Heart left ventricle (tissue), 13 donors: ENCODE data around the gene ZMIZ1.

ENCODE experiments used
- POLR2A ChIP-seq, 2 donors: fragments of 450-650 bp; IDR thresholded peaks; one replicate each; pipeline ENCODE4 v1.6.1; 2017; ENCODE audit warnings: antibody characterized with exemption in 2 of 2, mild to moderate bottlenecking in 2 of 2, moderate library complexity in 2 of 2
- TF ChIP-seq, protein P1 (sequence below), 12 donors: fragments of 200-600 bp; sonication (generic) in 4 of 12; IDR thresholded peaks; one replicate each; pipeline versions ENCODE4 v1.5.0 to v1.8.0; 2018 to 2022; ENCODE audit warnings: antibody characterized with exemption in 12 of 12, mild to moderate bottlenecking in 5 of 12
- donor health status: ischemic (EF 13 %, LVEDD 7.1; RV severe dilation, severe dysfunction).
- donor health status: DM: no; HTN: yes; CAD: no.
- donor health status: DM: no; HTN: no; CAD: no.
- donor health status: ischemic (EF 25% LVEDD 6.9; RV normal size, moderate dysfunction).
- donor health status: ischemic (EF 25% LVEDD 5.7; RV mildly dilated, moderate dysfunction).
- donor health status: ischemic (EF 35%, LVEDD 5.7; RV mildly dilated, moderate dysfunction).
- donor health status: nonischemic (EF 11% LVEDD 7.7; RV severe dilation, severe dysfunction).
- donor health status: DM: yes; HTN: yes; CAD: no.
- donor health status: PGD.
- donor health status: ischemic (EF 29% LVEDD 5.4; RV normal size, mild dysfunction).
- donor health status: nonischemic (EF 23%, LVEDD 6.1; RV moderate dilation, normal function).

DNA sequence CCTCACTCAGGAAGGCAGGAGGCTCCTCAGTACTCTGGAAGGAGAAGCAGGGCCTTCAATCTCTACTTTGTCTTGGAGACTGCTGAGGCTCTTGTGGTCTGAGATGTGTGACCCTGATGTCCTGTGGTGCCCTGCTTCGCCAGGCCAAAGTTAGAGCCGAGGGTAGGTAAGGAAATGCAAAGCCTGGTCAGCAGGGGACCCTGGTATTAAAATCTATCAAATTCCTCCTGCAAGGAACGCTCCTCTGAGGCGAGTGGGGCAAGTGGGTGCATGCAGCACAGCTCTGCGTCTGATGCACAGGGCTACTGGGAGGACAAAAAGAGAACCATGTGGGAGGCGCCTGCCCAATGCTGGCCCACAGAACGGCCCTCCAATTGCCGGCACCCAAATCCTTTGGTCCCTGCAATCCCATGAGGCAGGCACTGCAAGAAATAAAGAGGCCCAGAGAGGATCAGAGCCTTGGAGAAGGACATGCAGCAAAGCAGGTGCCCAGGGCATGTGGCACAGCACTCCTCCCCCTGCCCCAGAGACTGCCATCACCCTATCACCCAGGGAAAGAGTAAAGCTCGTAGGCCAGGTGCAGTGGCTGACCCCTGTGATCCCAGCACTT lies 23.1 kb upstream of the ZMIZ1 start:
- TF ChIP-seq, protein P1, sequence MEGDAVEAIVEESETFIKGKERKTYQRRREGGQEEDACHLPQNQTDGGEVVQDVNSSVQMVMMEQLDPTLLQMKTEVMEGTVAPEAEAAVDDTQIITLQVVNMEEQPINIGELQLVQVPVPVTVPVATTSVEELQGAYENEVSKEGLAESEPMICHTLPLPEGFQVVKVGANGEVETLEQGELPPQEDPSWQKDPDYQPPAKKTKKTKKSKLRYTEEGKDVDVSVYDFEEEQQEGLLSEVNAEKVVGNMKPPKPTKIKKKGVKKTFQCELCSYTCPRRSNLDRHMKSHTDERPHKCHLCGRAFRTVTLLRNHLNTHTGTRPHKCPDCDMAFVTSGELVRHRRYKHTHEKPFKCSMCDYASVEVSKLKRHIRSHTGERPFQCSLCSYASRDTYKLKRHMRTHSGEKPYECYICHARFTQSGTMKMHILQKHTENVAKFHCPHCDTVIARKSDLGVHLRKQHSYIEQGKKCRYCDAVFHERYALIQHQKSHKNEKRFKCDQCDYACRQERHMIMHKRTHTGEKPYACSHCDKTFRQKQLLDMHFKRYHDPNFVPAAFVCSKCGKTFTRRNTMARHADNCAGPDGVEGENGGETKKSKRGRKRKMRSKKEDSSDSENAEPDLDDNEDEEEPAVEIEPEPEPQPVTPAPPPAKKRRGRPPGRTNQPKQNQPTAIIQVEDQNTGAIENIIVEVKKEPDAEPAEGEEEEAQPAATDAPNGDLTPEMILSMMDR (IDR thresholded peaks at IDR 0.05): no peak
- TF ChIP-seq POLR2A (IDR thresholded peaks at IDR 0.05): no peak
